Daoy (cell line): ENCODE data around the gene EXD1. TPM values are rescaled to one million over a fixed set of nuclear protein-coding genes. Genes with fewer than 3 reads are reported as not detected.
"Not testable (repeated sequence)": the region's sequence is repeated elsewhere in the genome, so short reads cannot be mapped to it uniquely, and the experiment has no call there.

ENCODE experiments used
- DNase-seq: peaks from one replicate; pipeline ENCODE4 v3.0.0-alpha.2; 2015; ENCODE audit warnings: low read depth
- total RNA-seq: library from RNA; depleted of rRNA; stranded (reverse); fragments of >200 nt; shearing (Covaris generic); gene quantifications from 2 replicates; pipeline ENCODE4 v1.2.3, GENCODE V29; 2014; rRNA removed

EXD1 gene, protein sequence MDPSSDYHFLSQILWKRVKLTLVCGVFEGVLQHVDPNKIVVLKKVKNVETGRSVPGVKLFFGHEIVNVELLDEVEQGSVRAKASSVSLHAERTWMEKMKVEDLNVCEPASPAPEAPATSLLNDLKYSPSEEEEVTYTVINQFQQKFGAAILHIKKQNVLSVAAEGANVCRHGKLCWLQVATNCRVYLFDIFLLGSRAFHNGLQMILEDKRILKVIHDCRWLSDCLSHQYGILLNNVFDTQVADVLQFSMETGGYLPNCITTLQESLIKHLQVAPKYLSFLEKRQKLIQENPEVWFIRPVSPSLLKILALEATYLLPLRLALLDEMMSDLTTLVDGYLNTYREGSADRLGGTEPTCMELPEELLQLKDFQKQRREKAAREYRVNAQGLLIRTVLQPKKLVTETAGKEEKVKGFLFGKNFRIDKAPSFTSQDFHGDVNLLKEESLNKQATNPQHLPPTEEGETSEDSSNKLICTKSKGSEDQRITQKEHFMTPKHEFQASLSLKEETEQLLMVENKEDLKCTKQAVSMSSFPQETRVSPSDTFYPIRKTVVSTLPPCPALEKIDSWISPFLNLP
- not detected in 2 replicates for total RNA-seq

DNA sequence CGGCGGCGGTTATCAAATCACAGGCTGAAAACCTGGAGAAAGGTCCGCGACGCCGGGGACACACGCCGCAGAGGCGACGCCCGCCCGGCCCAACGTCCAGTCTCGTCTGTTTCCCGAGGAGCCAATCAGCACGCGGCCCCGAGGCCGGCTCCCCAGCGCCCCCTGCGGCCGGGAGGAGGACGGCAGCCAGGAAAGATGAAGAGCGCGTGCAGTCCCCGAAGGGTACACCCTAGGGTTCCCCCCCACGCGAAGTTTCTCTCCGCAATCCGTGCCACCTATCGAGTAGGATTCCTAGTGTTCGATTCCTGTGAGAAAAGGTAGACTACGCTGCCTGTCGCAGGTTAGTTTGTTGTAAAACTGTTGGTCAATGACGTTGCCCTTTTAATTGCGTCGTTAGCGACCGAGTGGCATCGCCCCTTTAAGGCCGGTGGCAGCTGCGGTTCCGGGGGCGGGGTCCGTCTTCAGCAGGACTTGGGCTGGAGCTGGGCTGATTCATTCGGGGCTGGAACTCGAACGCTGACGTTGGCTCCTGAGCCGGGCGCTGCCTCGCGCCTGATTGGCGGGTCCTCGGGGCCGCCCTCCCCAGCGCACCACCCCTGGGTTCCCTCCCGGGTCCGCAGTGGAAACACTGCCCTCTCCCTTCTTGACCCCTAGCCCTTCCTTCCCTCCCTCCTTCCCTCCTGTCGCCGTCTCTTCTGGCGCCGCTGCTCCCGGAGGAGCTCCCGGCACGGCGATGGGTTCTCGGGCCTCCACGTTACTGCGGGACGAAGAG, at the start of gene EXD1, which contains the start of gene CHP1:
Gene EXD1 (minus strand): TSS at position 108 of the 772 bp plus-strand sequence. CDS start 4,182 bp downstream, outside the sequence.
Gene CHP1 (plus strand): TSS at position 619 of the 772 bp plus-strand sequence. CDS start 115 bp downstream, at position 734.
- DNase-seq = peak; percentile 99

DNA sequence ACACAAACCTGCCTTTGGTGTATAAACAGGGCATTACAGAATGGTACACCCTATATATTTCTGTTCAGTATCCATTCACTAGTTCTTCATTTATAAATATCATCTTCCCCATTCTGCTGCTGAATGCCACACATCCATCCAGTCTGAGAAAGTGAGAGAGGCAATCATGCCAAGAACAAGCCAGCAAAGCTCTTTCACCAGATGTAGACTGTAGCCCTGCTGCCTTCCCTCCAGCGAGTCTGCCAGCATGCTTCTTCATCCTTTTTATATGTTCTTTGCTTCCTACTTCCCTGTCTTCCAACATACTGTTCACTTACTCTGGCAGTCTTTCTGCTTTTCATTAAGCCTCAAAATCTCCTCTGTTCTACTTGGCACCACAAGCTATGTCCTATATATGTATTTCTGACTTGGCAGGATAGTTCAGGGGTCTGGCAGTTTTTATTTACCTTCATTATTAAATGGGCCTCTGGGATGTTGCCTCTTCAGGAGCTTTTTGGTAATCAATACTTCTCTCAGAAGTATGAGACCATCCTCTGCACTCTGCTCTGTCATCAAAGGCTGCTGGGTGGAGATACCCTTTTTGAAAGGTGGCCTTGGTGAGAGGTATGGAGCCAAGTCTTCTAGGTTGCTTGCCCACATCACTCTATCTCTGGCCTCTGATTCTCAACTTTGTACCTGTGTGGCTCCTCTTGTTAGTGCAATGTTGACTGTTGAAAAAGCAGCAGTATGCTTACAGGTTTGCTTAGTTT, 49.2 kb upstream of the EXD1 start:
- no peak for DNase-seq

DNA sequence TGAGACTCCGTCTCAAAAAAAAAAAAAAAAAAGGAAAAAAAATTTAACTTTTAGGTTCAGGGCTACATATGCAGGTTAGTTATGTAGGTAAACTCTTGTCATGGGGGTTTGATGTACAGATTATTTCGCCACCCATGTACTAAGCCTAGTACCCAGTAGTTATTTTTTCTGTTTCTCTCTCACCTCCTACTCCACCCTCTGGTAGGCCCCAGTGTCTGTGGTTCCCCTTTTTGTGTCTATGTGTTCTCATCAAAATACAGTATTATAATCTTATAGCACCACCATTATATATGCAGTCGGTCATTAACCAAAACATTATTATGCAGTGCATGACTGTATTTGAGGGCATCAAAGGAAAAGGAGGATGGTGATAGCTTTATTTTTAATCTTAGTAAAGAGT, 47.8 kb upstream of the EXD1 start:
- DNase-seq = no peak

DNA sequence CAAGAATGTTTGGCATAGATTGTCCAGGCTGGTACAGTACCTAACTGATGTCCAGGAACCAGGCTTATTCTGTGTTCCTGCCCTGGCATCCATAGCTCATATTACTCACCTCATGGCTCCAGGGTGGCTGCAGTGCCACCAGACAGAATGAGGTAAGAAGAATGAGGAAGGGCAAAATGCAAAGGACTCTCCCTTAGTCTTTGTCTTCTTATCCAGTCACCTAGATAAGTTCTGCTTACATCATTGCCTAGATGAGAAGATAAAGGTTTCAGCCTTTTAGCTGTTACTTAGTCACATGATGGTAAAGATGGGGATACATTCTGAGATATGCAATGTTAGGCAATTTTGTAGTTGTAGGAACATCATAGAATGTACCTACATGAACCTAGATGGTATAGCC, 46.3 kb upstream of the EXD1 start:
- no peak for DNase-seq

DNA sequence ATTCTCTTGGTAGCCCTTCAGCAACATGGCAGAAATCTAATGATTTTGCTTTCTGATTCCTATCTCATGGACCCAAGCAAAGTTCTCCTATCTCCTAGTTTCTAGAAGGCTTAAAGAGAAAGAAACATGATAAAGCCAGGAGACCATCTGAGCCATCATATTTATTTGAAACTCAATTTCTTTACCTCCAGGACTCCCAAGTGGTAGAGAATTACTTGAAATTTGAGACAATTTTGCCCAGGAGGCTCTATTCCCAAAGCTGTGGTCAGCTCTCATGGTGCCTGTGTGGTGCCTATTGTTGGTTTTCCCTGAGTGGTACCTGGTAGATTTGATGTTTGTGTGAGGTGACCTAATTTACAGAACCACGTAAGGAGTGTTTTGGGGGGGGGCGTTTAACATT, 39.3 kb upstream of the EXD1 start:
- no peak for DNase-seq

DNA sequence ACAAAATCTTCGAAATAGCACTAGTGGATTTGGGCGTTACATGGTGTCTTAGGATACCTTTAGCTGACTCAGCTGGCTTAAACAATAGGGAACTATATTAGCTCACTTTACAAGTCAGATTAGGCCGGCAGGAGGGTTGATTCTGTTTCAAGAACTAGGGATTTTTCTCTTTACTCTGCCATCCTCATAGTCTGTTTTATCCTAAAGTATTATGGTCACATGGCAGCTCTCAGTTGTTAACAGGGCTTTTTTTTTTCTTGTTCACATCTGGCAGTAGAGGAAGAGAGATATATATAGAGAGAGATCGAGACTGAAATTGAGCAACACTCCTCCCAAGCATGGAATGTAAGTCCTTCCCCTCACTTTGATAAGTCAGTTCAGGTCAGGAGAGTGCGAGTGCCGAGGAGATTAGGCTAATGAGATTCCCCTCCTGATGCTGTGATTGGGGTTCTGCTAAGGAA, 33.4 kb upstream of the EXD1 start:
- no peak for DNase-seq

DNA sequence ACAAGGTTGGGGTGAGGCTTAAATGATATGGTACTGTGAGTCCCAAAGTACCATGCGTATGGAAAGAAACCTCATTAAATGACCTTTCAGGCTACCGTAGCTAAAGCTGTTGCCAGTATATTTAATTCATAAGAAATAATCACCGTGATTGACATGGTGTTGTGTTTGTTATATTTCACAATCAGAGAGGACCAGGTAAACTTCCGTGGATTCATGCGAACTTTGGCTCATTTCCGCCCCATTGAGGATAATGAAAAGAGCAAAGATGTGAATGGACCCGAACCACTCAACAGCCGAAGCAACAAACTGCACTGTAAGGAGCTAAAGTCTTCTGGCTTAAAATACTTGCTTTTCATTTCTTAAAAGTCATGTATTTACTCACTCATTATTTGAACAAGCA, 32.0 kb upstream of the EXD1 start:
- no peak for DNase-seq

DNA sequence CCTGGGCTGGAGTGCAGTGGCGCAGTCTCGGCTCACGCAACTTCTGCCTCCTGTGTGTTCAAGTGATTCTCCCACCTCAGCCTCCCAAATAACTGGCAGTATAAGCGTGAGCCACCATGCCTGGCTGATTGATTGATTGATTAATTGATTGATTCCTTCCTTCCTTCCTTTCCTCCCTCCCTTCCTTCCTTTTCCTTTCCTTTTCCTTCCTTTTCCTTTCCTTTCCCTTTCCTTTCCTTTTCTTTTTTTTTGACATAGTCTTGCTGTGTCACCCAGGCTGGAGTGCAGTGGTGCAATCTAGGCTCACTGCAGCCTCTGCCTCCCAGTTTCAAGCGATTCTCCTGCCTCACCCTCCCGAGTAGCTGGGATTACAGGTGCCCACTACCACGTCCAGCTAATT, 30.4 kb upstream of the EXD1 start:
- DNase-seq = not testable (repeated sequence)

DNA sequence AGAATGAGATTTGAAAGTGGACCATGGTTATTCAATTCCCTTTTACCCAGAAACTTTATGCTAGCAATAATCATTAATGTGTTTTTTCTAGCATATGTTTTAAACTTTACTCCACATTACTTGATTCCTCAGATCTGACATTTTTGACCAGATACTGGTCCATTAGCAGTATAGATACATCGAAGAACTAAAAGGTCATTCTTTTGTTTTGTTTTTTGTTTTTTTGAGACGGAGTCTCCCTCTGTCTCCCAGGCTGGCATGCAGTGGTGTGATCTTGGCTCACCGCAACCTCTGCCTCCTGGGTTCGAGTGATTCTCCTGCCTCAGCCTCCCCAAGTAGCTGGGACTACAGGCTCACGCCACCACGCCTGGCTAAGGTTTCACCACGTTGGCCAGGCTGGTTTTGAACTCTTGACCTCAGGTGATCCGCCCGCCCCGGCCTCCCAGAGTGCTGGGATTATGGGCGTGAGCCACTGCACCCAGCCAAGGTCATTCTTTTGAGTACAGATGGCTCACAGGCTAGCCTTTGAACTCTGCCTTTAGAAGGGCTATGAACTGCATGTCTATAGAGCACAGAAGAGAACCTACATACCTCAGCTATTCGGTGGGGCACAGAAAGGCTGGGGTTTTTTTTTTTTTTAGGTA, 29.1 kb upstream of the EXD1 start:
- no peak for DNase-seq

DNA sequence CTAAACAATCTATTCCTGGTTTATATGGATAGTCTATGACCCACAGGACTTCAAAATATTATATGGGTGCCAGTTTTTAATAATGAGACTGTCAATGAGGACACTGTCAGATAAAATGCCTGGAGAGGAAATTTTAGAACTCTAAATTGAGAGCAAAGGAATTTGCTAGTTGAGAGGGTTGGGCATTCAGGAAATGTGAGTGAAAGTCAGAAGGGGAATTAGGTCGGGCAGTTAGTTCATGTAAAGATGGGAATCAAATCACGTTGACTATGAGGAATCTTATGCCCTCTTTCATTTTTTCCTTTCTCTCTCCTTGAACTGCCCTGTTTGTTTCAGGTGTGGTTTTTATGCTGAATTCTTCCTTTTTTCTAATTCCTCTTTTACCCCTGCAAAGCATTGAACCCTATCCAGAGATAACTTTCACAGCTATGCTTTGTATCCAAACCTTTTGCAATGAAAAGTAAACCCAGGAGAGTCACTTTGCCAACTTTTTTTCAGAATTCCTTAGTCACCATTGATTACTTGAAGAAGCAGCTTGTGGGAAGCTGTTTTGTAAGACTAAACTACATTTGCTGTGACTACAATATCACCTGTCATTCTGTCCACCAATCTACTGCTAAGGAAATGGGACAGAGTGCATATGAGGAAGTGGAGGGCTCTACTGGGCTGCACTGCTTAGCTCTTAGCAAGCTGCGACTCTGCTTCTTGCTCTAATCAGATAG, 28.4 kb upstream of the EXD1 start:
- peak; percentile 23 for DNase-seq

DNA sequence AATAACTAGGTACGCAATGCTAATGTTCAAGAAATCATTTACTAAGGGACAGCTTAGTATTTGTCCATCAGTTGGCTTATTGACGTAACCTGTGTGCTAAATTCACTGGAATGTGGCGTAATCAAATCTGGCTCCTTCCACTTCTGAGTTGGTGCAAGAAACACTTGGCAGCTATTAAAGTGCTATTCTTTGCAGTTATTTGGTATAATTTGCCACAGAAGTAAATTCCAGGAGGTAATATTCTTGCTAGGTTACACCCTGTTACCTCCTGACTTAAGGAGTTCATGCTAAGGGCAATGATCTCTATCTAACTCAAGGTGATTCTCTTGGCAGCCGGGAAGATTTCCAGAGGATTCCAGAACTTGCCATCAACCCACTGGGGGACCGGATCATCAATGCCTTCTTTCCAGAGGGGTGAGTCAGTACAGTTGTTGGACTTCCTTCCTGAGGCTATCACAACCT, 26.1 kb upstream of the EXD1 start:
- DNase-seq = no peak

DNA sequence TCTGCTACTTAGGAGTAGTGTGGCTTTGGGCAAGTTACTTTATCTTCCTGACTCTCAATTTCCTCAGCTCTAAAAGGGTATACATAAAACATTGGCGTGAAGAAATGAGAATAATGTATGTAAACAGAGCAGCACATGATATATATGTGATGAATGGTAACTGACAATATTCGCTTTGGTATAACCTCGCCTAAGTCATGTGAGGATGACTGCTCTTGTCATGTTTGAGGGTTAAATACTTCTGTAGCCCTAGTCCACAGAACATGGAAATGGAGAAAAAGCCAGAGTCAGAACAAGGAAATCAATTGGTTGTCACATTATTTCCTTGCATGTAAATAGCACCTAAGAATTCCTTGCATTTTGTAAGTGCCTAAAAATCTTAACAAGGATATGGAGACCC, 25.5 kb upstream of the EXD1 start:
- DNase-seq = no peak

DNA sequence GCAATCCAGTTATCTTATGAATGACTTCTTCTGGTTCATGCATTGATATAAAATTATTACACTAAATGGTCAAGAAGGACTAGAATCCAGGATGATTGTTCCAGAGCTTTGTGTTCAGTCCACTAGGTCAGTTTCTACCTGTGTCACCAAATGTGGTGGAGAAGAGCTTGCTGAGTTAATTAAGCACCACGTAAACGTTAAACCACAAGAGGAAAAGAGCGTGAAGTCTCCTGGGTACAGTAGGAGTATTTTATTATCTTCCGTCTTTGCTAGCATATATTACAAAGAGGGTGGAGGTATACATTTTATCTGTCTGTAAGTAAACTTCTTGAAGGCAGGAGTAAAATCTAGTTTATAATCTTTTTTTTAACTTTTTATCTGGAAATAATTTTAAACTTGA, 24.0 kb upstream of the EXD1 start:
- no peak for DNase-seq

DNA sequence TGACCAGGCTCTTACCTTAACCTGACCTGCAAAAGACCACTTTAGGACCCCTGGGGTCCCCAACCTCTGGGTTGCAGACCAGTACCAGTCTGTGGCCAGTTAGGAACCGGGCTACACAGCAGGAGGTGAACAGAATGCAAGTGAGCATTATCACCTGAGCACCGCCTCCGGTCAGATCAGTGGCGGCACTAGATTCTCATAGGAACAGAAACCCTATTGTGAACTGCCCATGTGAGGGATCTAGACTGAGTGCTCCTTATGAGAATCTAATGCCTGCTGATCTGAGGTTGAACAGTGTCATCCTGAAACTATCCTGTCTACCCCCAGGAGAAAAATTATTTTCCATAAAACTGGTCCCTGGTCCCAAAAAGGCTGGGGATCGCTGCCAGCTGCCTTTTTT, 20.9 kb upstream of the EXD1 start:
- no peak for DNase-seq

DNA sequence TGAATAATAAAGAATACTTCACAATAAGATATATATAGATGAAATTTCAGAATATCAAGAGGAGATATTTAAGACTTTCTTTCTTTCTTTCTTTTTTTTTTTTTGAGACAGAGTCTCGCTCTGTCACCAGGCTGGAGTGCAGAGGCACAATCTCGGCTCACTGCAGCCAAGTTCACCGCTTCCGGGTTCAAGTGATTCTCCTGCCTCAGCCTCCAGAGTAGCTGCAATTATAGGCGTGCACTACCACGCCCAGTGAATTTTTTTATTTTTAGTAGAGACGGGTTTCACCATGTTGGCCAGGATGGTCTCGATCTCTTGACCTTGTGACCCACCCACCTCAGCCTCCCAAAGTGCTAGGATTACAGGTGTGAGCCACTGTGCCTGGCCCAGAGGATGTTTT, 20.2 kb upstream of the EXD1 start:
- not testable (repeated sequence) for DNase-seq

DNA sequence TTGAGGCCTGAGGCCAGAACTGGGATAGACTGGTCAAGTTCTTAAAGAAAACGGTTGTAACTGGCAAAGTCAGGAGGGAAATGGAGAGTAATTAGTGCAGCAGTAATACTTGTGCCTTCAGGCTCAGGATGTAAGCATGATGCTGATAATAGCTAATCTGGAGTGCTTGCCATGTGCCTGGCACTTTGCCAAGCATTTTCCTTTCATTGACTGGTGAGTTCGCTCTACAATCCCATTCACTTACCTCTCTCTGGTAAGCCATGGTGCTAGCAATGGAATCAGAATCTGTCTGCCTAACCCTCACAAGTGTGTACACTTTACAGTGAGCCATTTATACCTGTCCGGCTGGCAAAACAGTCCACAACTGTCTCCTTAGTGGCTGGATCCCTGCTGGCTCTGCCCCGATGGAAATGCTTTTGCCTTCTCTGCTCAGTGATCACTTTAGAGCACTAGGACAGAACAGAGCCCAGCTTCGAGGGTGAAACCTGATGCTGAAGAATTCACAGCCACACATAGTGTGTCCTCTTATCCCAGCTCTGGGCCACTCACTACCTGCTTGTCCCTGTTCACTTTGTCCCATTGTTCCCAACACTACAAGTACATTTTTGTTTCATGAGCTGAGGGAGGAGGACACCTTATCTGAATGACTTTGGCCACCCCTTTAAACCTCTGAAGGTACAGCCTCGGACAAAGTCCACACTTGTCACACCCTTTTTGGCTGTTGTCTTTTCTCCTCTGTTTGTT, 10.8 kb upstream of the EXD1 start:
- DNase-seq = peak; percentile 6

DNA sequence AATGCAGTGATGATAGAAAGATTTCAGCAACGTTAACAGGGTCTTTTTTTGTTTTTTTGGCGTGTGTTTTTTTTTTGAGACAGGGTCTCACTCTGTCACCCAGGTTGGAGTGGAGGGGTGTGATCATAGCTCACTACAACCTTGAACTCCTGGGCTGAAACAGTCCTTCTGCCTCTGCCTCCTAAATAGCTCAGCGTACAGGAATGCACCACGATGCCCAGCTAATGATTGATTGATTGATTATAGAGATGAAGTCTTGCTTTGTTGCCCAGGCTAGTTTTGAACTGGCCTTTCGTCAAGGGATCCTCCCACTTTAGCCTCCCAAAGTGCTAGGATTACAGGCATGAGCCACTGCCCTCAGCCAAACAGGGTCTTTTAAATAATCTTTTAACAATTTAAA, 7.5 kb upstream of the EXD1 start:
- DNase-seq = no peak

DNA sequence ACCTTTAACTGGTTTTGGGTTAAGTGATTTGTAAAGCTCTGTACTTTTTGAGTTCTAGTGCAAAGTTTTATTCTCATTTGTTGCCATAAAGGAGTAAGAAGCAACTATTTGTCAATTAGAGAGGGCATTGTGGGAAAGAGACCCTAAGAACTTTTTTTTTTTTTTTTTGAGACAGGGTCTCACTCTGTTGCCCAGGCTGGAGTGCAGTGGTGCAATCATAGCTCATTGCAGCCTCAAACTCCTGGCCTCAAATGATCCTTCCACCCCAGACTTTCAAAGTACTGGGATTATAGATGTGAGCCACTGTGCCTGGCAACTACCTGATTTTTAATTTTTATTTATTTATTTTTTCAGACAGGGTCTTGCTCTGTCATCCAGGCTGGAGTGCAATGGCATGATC, 5.4 kb upstream of the EXD1 start:
- DNase-seq = no peak

DNA sequence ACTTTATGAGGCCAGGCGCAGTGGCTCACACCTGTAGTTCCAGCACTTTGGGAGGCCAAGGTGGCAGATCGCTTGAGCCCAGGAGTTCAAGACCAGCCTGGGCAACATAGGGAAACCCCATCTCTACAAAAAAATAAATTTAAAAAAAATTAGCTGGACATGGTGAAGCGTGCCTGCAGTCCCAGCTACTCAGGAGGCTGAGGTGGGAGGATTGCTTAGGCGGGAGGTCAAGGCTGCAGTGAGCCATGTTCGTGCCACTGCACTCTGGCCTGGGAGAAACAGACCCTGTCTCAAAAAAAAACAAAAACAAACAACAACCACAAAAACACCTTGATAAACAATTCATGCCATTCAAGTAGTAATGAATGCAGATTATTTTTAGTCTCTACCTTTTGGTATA, 4.7 kb upstream of the EXD1 start:
- DNase-seq = not testable (repeated sequence)

DNA sequence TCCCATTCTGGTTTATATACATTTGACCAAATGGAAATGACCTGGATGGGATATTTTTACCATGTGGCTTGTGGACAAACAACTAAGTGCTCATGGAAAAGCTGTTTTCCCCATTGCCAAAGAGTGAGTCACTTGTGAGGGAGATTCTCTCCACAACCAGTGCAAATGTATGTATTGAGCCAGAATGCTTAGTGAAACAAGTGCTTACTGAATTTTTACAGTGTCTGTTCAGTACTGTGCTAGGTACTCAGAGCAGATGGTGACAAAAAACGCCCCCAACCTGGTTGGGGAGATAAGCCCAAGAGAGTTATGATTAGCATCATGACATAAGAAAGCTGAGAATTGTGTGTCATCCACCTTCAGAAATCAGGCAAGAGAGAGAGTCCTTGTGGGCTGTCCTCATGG, 2.8 kb upstream of the EXD1 start:
- DNase-seq = no peak
